ENCODE results near the gene OR5C1.
"Not testable (repeated sequence)": the region's sequence is repeated elsewhere in the genome, so short reads cannot be mapped to it uniquely, and the experiment has no call there.

Gene OR5C1

DNA sequence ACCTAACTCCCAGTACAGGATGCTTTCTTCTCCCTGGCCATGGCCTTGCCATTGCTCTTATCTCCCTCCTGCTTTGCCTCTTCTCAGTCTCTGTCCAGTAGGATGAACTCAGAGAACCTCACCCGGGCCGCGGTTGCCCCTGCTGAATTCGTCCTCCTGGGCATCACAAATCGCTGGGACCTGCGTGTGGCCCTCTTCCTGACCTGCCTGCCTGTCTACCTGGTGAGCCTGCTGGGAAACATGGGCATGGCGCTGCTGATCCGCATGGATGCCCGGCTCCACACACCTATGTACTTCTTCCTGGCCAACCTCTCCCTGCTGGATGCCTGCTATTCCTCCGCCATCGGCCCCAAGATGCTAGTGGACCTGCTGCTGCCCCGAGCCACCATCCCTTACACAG lies at the start of gene OR5C1:
OR5C1 (plus strand) TSS at position 103 of the 400 bp plus-strand sequence; CDS start at position 103, 0 bp downstream.
- DNase-seq (ENCODE audit: low spot score) = no peak

DNA sequence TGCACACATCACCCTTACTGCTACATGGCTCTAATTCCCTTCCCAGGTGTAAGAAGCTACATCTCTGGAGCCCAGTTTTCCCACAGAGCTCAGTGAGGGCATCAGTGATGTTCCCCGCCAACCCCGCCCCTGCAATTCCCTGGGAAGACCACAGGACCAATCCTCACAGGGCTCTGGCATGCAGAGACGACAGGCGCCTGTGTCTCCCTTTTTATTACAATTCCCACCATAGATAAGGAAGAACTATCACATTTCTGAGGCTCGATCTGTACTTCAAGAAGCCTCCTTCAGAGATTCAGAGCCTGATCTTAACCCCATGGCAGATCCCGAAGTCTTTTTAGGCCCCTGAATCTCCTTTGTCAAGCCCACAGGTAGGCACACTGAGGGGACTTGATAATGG lies 46.7 kb upstream of the OR5C1 start, which contains the start of gene OR1L6:
OR1L6 (plus strand) TSS at position 301 of the 400 bp plus-strand sequence. CDS start 7,545 bp downstream, outside the sequence.
- no peak for DNase-seq (ENCODE audit: low spot score)

DNA sequence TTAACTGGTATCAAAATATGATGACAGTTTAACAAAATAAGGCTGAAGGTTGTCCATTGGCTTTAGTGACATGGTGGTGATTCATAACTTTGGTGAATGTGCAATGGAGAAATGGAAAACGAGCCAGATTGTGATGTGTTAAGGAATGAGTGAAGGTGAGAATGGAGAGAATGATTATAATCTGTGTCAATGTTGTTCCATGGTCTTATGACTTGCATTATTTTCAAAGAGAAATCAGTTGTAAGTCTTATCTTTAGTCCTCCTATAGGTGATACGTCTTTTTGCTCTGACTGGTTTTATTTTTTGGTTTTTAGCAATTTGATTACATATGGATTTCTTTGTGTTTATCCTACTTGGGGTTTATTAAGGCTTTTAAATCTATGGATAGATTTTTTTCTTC lies 33.9 kb upstream of the OR5C1 start:
- no peak for DNase-seq (ENCODE audit: low spot score)

DNA sequence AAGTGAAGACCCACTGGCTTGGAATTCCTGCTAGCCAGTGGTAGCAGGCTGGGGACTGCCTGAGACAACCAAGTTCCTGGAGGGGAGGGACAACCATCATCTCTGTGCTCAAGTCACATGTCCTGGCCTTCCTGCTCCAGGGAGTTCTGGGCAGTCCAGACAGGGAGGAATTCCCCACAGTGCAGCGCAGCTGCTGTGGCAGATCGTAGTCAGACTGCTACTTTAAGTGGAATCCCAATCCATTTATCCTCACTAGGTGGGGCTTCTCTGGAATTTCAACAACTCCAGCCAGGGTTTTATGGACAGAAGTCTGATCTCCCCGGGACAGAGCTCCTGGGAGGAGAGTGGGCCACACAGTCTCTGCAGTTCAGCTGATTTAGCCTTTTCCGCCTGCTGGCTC lies 20.9 kb upstream of the OR5C1 start:
- no peak for DNase-seq (ENCODE audit: low spot score)

DNA sequence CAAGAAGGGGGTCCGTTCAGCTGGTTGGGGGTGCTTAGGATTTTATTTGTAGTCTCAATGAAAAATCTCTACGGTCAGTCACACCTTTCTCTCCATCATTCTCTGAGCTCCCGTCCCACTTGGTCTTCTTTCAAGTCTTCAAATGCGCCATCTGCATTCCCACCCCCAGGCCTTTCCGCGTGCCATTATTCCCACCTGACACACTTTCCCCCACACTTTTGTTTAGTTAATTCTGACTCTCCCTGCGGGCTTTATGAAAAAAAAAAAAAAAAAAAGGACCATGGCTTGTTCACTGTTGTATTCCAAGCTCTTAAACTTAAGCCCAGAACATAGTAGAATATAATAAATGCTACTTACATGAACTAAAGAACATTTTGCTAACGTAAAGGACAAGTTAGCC lies 11.7 kb upstream of the OR5C1 start:
- DNase-seq (ENCODE audit: low spot score) = no peak

DNA sequence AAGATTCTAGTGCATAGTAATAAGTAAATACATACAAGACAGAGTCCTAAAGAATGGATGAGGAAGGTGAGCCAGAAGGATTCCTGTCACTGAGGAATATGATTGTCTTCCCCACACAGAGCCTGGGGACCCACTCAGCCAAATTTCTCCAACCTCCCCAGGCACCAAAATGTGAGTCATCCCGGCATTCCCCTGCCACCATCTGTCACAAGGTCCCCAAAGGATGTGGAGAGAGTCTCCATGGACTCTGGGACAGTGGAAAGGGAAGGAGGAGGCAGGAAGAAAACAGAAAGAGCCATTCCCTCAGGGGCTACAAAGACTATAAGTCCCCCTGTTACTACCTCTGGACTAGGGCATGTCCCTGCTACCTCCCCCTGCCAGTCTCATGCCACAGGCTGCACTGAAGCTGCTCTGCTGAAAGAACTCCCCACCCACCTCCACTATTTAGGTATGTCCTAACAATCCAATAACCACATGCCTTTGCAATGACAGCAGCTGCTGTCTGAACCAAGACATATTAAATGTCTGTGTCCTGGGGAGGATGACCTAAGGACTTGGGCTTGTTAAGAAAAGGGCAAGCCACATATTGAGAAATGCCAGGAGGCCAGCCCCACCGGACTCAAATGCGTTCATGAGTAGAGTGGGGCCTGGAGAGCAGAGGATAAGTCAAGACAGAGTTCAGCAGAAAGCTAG lies 10.7 kb upstream of the OR5C1 start:
- DNase-seq (ENCODE audit: low spot score) = peak; percentile 1

DNA sequence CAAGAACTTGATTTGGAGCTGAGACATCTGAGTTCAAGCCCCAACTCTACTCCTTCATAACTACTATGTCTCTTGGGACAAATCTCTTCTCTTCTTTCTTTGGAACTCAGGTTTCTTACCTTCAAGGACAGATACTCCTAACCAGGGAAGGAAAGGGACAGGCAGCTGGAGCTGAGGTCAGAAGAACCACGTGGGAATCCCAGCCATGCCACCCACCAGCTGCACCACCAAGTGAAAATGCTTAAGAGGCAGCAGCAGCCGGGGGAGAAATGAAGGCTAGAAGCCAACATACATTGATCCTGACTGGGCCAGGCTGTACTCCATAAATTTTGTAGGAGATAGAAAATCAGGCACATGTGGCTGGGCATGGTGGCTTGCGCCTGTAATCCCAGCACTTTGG lies 9.6 kb upstream of the OR5C1 start:
- DNase-seq (ENCODE audit: low spot score) = no peak

DNA sequence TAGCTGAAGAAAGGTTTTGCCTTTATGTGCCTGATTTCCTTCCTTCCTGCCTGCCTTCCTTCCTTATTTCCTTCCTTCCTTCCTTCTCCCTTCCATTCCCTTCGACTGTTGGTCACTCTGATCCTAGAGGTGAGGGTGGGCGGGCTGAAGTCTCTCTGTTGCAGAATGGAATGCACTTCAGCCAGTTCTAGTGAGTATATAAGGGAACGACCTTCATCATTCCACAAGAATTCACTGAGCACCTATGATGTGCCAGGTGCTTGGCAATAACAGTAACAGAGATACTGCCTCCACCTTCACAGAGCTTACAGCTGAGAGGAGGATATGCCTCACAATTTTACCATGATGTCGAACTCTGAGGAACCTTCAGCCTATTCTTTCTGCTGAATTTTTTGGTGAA lies 8.7 kb upstream of the OR5C1 start:
- DNase-seq (ENCODE audit: low spot score) = no peak

DNA sequence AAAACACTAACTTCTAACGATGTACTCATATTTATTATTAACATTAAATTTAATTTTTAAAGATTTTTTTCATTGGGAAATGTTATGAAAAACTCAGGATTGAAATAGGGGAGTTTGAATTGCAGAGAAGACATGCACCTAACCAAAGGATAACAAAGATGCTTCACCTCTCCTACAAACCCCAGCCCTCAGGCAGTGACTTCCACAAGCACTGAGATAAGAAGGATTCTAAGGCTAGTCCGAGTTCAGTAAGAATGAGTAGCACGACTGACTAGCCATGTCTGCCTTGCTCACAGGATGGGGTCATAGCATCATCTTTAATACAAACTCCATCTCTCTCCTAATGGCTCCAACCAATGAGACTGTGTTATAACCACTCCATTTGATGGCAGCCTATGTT lies 7.1 kb upstream of the OR5C1 start:
- DNase-seq (ENCODE audit: low spot score) = no peak

DNA sequence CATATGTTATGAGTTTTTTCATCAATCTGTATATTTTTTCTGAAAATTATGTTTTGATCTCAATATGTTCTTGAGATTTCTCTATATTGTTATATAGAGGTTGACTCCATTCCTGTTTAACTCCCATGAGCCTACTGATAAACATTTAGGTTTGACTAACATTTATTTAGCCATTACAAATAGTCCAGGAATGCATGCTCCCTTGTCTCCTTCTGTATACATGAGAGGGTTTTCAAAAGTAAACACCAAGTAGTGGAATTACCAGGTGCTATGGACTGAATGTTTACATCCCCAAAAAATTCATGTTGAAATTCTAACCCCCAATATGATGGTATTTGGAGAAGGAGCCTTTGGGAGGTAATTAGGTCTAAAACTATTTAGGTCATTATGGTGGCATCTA lies 3.5 kb upstream of the OR5C1 start:
- no peak for DNase-seq (ENCODE audit: low spot score)

DNA sequence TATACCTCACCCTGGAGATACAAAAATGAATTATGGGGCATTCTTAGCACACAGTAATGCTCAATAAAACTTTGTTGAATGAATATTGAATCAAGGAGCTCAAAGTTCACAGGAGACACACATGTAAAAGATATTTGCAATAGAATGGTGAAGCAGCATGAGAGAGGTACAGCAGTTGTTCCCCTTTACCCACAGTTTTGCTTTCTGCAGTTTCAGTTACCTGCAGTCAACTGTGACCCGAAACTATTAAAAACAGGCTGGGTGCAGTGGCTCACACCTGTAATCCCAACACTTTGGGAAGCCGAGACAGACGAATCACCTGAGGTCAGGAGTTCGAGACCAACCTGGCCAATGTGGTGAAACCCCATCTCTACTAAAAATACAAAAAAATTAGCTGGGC lies 2.4 kb upstream of the OR5C1 start:
- no peak for DNase-seq (ENCODE audit: low spot score)

DNA sequence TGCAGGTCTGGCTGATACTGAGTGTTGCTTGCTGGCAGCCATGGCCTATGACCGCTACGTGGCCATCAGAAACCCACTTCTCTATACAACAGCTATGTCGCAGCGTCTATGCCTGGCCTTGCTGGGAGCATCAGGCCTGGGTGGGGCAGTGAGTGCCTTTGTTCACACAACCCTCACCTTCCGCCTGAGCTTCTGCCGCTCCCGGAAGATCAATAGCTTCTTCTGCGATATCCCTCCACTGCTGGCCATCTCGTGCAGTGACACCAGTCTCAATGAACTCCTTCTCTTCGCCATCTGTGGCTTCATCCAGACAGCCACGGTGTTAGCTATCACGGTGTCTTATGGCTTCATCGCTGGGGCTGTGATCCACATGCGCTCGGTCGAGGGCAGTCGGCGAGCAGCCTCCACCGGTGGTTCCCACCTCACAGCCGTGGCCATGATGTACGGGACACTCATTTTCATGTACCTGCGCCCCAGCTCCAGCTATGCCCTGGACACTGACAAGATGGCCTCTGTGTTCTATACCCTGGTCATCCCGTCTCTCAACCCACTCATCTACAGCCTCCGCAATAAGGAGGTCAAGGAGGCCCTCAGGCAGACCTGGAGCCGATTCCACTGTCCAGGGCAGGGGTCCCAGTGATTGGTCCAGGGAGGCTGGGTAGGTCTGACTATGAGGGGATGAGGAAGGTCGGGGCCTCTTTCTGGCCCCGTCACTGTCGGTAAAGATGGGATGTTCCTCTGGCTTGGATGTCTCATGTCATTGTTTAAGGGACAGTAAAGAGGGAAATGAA lies 718 bp downstream of the OR5C1 start:
- no peak for DNase-seq (ENCODE audit: low spot score)

DNA sequence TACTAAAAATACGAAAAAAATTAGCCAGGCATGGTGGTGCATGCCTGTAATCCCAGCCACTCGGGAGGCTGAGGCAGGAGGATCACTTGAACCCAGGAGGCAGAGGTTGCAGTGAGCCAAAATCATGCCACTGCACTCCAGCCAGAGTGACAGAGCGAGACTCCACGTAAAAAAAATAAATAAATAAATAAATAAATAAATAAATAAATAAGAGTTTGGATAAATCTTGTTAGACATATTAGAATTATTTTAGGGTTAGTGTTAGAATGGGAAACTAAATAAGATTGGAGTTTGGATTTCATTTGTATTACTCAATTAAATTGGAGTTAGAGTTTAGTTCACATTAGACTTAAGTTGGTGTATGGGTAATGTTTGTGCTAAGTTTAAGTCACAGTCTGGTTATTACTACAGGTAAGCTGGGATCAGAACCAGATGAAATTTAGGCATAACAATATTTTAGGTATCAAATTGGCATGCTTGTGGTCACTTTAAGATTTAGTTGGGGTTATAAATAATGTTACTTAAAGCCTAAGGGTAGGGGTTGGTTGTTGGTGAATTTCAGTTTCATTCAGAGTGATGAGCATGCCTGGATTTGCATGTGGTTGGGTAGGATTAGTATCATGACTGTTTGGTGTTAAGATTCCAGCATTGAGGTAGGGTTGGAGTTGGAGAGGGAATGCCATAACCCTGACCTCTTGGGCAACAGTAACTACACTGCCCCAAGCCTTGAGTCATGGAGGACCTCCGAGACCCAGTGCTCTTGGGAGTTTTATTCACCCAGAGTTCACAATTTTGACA lies 3.3 kb downstream of the OR5C1 start:
- no peak for DNase-seq (ENCODE audit: low spot score)

DNA sequence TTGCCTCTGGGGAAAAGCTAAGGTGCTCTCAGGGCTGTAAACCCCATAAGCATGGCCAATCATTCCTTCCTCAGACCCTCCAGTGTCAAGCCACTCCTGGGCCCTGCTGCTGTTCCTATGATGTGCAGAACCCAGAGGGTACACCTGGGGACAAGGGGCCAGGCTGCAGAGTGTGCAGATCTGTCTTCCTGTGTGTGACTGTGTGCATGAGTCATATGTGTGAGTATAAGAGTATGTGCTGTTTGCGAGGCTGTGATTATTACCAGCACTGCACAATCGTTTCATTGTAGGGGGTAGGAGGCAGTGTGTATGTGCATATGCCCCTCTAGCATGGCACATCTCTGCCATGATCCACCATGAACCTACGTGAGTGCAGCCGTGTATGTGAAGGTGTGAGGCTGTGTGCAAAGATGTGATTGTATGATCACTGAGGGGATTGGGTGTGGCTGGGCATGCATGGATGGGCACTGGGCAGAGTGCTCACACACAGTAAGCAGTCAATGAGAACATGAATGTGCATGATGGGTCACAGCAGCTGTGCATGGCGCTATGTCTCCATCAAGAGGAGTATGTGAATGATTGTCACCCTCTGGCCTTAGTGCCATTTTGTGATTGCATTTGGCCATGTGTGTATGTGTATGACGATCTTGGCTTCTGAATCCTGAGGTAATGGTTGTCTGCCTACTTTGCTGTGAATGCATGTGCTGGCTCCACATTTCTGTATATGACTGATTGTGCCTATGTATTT lies 8.8 kb downstream of the OR5C1 start:
- DNase-seq (ENCODE audit: low spot score) = no peak

DNA sequence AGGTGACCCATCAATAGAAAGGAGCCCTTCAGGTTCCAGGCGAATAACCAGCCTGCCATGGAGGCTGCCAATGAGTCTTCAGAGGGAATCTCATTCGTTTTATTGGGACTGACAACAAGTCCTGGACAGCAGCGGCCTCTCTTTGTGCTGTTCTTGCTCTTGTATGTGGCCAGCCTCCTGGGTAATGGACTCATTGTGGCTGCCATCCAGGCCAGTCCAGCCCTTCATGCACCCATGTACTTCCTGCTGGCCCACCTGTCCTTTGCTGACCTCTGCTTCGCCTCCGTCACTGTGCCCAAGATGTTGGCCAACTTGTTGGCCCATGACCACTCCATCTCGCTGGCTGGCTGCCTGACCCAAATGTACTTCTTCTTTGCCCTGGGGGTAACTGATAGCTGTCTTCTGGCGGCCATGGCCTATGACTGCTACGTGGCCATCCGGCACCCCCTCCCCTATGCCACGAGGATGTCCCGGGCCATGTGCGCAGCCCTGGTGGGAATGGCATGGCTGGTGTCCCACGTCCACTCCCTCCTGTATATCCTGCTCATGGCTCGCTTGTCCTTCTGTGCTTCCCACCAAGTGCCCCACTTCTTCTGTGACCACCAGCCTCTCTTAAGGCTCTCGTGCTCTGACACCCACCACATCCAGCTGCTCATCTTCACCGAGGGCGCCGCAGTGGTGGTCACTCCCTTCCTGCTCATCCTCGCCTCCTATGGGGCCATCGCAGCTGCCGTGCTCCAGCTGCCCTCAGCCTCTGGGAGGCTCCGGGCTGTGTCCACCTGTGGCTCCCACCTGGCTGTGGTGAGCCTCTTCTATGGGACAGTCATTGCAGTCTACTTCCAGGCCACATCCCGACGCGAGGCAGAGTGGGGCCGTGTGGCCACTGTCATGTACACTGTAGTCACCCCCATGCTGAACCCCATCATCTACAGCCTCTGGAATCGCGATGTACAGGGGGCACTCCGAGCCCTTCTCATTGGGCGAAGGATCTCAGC lies 11.6 kb downstream of the OR5C1 start, which contains the start of gene OR1K1:
OR1K1 (plus strand) TSS at position 58 of the 995 bp plus-strand sequence; CDS start at position 58, 0 bp downstream.
- DNase-seq (ENCODE audit: low spot score) = no peak

DNA sequence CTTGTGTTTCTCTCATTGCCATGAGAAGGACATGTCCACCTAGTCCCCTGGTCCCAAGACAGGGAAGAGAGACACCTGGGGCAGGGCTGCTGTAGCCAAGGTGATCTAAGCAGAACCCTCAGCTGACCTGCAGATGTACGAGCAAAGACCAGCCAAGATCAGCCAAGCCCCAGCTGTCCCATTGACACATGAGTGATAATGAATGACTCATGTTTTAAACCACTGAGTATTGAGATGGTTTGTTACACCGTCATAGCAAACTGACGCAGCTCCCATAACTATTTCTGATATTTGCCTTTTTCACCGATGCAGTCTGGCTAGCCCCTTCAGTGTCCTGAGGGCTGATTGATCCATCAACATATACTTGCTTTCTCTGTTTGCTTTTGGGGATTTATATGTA lies 17.9 kb downstream of the OR5C1 start:
- DNase-seq (ENCODE audit: low spot score) = no peak

DNA sequence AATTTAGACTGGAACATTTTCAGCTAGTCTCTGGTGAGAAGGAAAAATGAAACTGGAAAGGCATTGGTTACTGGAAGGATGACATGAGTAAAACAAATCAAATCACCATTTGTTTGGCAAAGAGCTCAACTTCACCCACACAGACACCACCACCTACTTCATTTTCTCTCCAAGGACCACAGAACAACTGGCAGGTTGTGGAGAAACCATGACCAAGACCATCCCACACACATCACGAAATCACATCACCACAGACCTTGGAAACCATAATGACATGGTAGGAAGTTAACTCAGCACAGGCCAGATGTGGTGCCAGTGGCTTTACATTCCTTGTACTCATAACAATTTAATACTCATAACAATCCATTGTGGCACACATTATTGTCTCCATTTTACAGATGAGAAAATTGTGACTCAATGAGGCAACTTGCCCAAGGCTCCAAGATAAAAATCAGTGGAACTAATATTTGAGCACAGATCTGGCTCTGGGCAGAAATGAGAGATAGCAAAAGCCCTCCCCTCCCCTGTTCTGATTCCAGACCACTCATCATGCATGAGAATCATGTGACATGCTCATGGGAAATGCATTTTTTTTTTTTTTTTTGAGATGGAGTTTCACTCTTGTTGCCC lies 18.7 kb downstream of the OR5C1 start:
- DNase-seq (ENCODE audit: low spot score) = no peak

DNA sequence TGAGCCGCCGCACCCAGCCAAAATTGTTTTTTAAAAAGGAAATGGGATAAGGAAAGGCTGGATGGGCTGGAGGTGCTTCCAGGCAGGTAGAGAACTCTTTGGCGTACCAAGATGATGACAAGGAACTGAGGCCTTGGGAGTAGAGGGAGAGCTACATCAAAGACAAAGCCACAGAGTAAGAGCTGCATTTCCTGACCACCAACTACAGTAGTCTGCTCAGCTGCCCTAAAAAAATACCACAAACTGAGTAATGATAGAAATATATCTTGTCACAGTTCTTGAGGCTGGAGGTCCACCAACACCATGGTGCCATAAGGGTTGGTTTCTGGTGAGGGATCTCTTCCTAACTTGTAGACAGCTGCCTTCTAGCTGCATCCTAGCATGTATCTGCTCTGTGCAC lies 19.4 kb downstream of the OR5C1 start:
- DNase-seq (ENCODE audit: low spot score) = no peak

DNA sequence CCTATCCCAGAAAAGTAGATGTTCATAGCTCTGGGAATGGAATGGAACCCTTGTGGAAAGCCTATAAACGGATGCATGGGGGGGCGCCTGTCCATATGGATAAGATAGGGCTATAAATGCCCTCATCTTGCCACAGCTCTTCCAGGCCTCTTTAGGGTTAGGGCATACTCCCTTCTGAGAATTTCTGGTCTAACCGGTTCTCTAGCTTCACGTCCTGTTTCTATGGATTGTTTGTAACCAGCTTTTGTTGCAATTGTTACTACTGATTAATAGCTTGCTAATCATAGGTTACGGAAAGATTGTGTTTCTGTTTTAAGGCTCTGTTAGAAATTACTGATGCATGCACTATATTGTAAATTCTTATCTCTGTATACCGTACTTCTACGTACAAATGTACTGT lies 20.5 kb downstream of the OR5C1 start:
- DNase-seq (ENCODE audit: low spot score) = not testable (repeated sequence)

DNA sequence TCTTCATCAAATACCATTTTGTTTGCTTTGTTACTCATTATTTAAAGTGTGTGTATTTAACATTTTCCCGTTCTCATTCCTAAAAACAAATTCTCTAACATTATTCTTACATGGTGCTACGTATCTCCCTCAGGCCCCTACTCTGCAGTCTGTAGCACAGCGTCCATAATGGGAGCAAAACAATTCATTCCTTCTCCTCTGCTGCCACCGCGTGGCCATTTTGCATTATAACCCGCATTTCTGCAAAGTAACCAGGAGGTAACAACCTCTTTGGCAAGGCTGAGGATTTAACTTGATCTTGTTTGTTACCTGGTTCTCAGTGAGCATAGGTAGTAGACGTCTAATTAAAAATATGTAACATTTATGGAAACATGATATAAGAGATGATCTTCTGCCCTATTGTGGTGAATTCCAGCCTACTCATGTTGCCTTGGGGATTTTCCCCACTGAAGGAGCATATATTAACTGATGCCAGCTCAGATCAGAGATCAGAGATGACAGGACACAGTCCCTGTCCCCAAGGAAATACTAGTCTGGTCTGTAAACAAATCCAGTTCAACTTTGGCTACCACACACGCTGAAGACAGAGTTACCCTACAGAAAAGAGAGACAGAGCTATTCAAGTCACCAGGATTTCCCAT lies 21.7 kb downstream of the OR5C1 start:
- peak; percentile 89 for DNase-seq (ENCODE audit: low spot score)
